Fibroblast of villous mesenchyme (primary cell): ENCODE measurements around the gene DDIT4L. TPM values are rescaled to one million over a fixed set of nuclear protein-coding genes. Genes with fewer than 3 reads are reported as not detected.

Source experiments
- DNase-seq: peaks from one replicate; pipeline ENCODE4 v3.0.0-alpha.2; 2010; ENCODE audit warnings: low read depth
- H3K4me3 ChIP-seq: 2 replicates; pipeline ENCODE4 v1.5.1; 2011; ENCODE audit warnings: low read depth, mild to moderate bottlenecking, low read length
- CTCF ChIP-seq: IDR thresholded peaks from 2 replicates; pipeline ENCODE4 v1.5.1; 2012; ENCODE audit warnings: low read depth, mild to moderate bottlenecking, low read length; ENCODE audit not compliant: insufficient read depth
- total RNA-seq: library from RNA; depleted of rRNA; stranded (reverse); fragments of >200 nt; gene quantifications from 2 replicates; pipeline ENCODE4 v1.2.3, GENCODE V29; 2012

DDIT4L gene
- total RNA-seq, 1 donor, result 3.0 TPM

DNA sequence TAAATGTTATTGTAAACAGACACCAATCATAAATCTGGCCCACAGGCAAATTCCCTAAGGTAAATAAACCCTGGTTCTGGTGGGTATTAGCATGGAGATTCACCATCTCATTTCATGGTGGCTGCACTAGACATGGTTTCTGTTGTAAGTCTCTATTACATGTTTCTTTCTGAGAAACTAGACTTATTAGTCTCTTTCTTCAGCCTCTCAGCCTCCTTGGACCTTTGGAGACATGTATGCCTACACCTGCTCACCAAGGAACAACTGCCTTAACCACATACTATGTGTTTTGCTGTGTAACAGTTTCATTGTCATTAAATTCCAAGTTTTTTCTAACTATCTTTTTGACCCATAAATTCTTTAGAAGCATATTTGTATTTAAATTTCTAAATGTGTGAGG lies 13.1 kb downstream of the DDIT4L start:
- no peak for TF ChIP-seq CTCF
- no peak overlapping the region for H3K4me3 ChIP-seq
- no peak for DNase-seq

DNA sequence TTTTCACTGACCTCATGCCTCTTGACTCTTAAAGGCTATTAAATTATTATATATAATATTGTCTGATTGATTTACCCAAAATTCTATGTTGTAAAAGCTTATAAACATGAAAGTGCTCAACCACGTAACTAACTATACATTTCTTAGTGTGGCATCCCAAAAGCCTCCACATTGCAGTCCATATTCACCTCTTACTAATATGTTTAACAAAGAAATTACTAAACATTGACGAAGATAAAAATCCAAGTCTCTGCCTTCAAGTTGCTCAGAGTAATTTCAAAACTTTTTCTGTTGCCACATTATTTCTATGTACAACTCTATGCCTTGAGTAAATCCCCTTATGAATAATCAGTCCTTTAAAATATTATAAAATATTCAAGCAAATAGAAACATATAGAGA lies 14.4 kb downstream of the DDIT4L start:
- no peak for TF ChIP-seq CTCF
- DNase-seq, result no peak
- H3K4me3 ChIP-seq, result no peak overlapping the region

GRCh38 chr4:100174985-100175383 lies 15.3 kb downstream of the DDIT4L start:
- H3K4me3 ChIP-seq, result no peak overlapping the region
- DNase-seq, result no peak
- no peak for TF ChIP-seq CTCF

- TF ChIP-seq CTCF, result no peak
- no peak overlapping the region for H3K4me3 ChIP-seq
- DNase-seq, result no peak
Measured at GRCh38 chr4:100170986-100171385, 19.3 kb downstream of the DDIT4L start.

GRCh38 chr4:100169491-100170485 lies 20.5 kb downstream of the DDIT4L start:
- TF ChIP-seq CTCF, result no peak
- peak; percentile 58 for DNase-seq
- H3K4me3 ChIP-seq, result no peak overlapping the region

GRCh38 chr4:100168521-100168920 lies 21.7 kb downstream of the DDIT4L start:
- DNase-seq, result peak; percentile 35
- no peak overlapping the region for H3K4me3 ChIP-seq
- TF ChIP-seq CTCF, result no peak
